ENCODE measurements around the gene HEATR5A. TPM values are rescaled to one million over a fixed set of nuclear protein-coding genes. Genes with fewer than 3 reads are reported as not detected.

The HEATR5A gene
- total and polyA plus RNA-seq, 8 donors, result 3.6 to 92.8 (median 20.7) TPM

- no peaks in the 10 kb centered on the region for H3K9me3 ChIP-seq
- peak overlapping the region in 1 of 5 donors; percentile 5 for H3K27ac ChIP-seq
- TF ChIP-seq EP300 (IDR thresholded peaks at IDR 0.05) (no peak), POLR2AphosphoS5 (IDR thresholded peaks at IDR 0.05) (no peak), POLR2A (IDR thresholded peaks at IDR 0.05) (no peak), CTCF (IDR thresholded peaks at IDR 0.05) (no peak)
- H3K27me3 ChIP-seq, result no peaks in the 10 kb centered on the region
- no peak overlapping the region for H3K4me3 ChIP-seq
- intact Hi-C loops (cut with DNase I; ENCODE audit: low total_unique reads), result no loop called here
- H3K36me3 ChIP-seq, result peaks cover 0 to 75% (median 65%) of the 10 kb centered on the region in 4 donors
- H3K4me1 ChIP-seq, result peaks cover 0 to 9% (median 0%) of the 10 kb centered on the region in 4 donors
- 78 to 95% (median 90%) methylated on average over 2 of the region's 2 CpGs for WGBS, 5 donors
- DNase-seq, result no peak
These were observed 30.4 kb downstream of the HEATR5A start for GRCh38 chr14:31389946-31390345.

- TF ChIP-seq EP300 (IDR thresholded peaks at IDR 0.05), result no peak
- no peak for TF ChIP-seq POLR2AphosphoS5 (IDR thresholded peaks at IDR 0.05)
- no peak for TF ChIP-seq CTCF (IDR thresholded peaks at IDR 0.05)
- no peak for TF ChIP-seq POLR2A (IDR thresholded peaks at IDR 0.05)
- Histone ChIP-seq H3K27me3 (no peaks in the 10 kb centered on the region), H3K9me3 (no peaks in the 10 kb centered on the region), H3K4me3 (no peak overlapping the region), H3K4me1 (peaks cover 0 to 9% (median 0%) of the 10 kb centered on the region in 4 donors), H3K27ac (peak overlapping the region in 1 of 5 donors; percentile 5), H3K36me3 (peaks cover 0 to 75% (median 59%) of the 10 kb centered on the region in 4 donors)
- DNase-seq, result peak in 1 of 2 donors; percentile 34
- WGBS, 5 donors, result 65 to 81% (median 78%) methylated on average over 5 of the region's 5 CpGs
- intact Hi-C loops (cut with DNase I; ENCODE audit: low total_unique reads), result no loop called here
These were observed 31.5 kb downstream of the HEATR5A start for GRCh38 chr14:31388687-31389413.

GRCh38 chr14:31387091-31387490 is 33.3 kb downstream of the HEATR5A start:
- peaks cover 0 to 77% (median 65%) of the 10 kb centered on the region in 4 donors for H3K36me3 ChIP-seq
- no peaks in the 10 kb centered on the region for H3K27me3 ChIP-seq
- H3K27ac ChIP-seq, result no peak overlapping the region
- DNase-seq, result no peak
- intact Hi-C loops (cut with DNase I; ENCODE audit: low total_unique reads), result no loop called here
- 90 to 97% (median 97%) methylated on average over 7 of the region's 7 CpGs for WGBS, 5 donors
- H3K4me1 ChIP-seq, result peaks cover 0 to 9% (median 0%) of the 10 kb centered on the region in 4 donors
- TF ChIP-seq CTCF (IDR thresholded peaks at IDR 0.05) (no peak), EP300 (IDR thresholded peaks at IDR 0.05) (no peak), POLR2A (IDR thresholded peaks at IDR 0.05) (no peak), POLR2AphosphoS5 (IDR thresholded peaks at IDR 0.05) (no peak)
- no peaks in the 10 kb centered on the region for H3K9me3 ChIP-seq
- H3K4me3 ChIP-seq, result no peak overlapping the region

- 96 to 99% (median 97%) methylated on average over 5 of the region's 5 CpGs for WGBS, 5 donors
- no peak overlapping the region for H3K4me3 ChIP-seq
- DNase-seq, result no peak
- H3K27ac ChIP-seq, result no peak overlapping the region
- TF ChIP-seq EP300 (IDR thresholded peaks at IDR 0.05) (no peak), CTCF (IDR thresholded peaks at IDR 0.05) (no peak), POLR2A (IDR thresholded peaks at IDR 0.05) (no peak), POLR2AphosphoS5 (IDR thresholded peaks at IDR 0.05) (no peak)
- peaks cover 0 to 77% (median 70%) of the 10 kb centered on the region in 4 donors for H3K36me3 ChIP-seq
- H3K4me1 ChIP-seq, result peaks cover 0 to 9% (median 0%) of the 10 kb centered on the region in 4 donors
- intact Hi-C loops (cut with DNase I; ENCODE audit: low total_unique reads), result no loop called here
- H3K9me3 ChIP-seq, result no peaks in the 10 kb centered on the region
- no peaks in the 10 kb centered on the region for H3K27me3 ChIP-seq
These were observed 34.1 kb downstream of the HEATR5A start for GRCh38 chr14:31386271-31386670.
